Panc1 (cell line): Measurements from ENCODE around the gene MLH3. TPM values are rescaled to one million over a fixed set of nuclear protein-coding genes. Genes with fewer than 3 reads are reported as not detected.

Source experiments
- ATAC-seq: fragments of 200-7000 bp; cut with Tn5 transposase; 2 replicates; pipeline ENCODE4 v1.9.1; 2020; ENCODE audit warnings: mild to moderate bottlenecking, moderate library complexity
- BruUV-seq: library from RNA; stranded (reverse); fragments of 400-500 nt; replicated peaks from 2 replicates; lab custom pipeline; 2021; lab: Mats Ljungman, UMichigan
- CTCF ChIA-PET: fragments of 300-600 bp; sonication (Branson Sonifier 250); formaldehyde crosslinking; loops from one replicate; lab custom pipeline; 2022; ENCODE audit warnings: antibody characterized with exemption; lab: Charles Lee
- POLR2A ChIA-PET: fragments of 300-600 bp; sonication (Branson Sonifier 250); formaldehyde crosslinking; loops from one replicate; lab custom pipeline; 2022; ENCODE audit warnings: antibody characterized with exemption; lab: Charles Lee
- DNase-seq: peaks from one replicate; pipeline ENCODE4 v3.0.0-alpha.2; 2010; ENCODE audit warnings: low read depth, low spot score
- H3K27ac ChIP-seq: 2 replicates; pipeline ENCODE4 v1.5.1; 2011; ENCODE audit warnings: mild to moderate bottlenecking, low read length, inconsistent platforms
- H3K27me3 ChIP-seq: fragments of 200-500 bp; sonication (Bioruptor generic); 2 replicates; pipeline ENCODE4 v1.6.0; 2014; ENCODE audit warnings: low read length, inconsistent platforms; ENCODE audit not compliant: control insufficient read depth, insufficient read depth
- H3K36me3 ChIP-seq: fragments of 200-500 bp; sonication (Bioruptor generic); 2 replicates; pipeline ENCODE4 v1.5.1; 2014; ENCODE audit warnings: inconsistent platforms, mild to moderate bottlenecking, low read length, moderate library complexity; ENCODE audit not compliant: control insufficient read depth, insufficient read depth
- H3K4me1 ChIP-seq: 2 replicates; pipeline ENCODE4 v1.5.1; 2011; ENCODE audit warnings: inconsistent platforms, mild to moderate bottlenecking, low read length, moderate library complexity; ENCODE audit not compliant: control insufficient read depth, insufficient read depth
- H3K4me3 ChIP-seq, 2 experiments: 2 replicates each; pipeline ENCODE4 v1.5.1; 2011 to 2012; ENCODE audit warnings: low read depth in 2 of 2, low read length in 2 of 2, mild to moderate bottlenecking in 2 of 2, inconsistent platforms in 1 of 2, moderate library complexity in 1 of 2
- H3K9me3 ChIP-seq: fragments of 200-500 bp; sonication (Bioruptor generic); 2 replicates; pipeline ENCODE4 v1.5.1; 2014; ENCODE audit warnings: low read depth, mild to moderate bottlenecking, inconsistent platforms, low read length, moderate library complexity; ENCODE audit not compliant: control insufficient read depth, insufficient read depth
- POLR2AphosphoS5 ChIP-seq: IDR thresholded peaks from 2 replicates; pipeline ENCODE4 v1.6.1; 2012; ENCODE audit warnings: mild to moderate bottlenecking, low read depth, low read length, moderate library complexity
- SIN3A ChIP-seq: IDR thresholded peaks from 2 replicates; pipeline ENCODE4 v1.6.1; 2012; ENCODE audit warnings: low read depth, mild to moderate bottlenecking, low read length, moderate library complexity, borderline replicate concordance; ENCODE audit not compliant: insufficient read depth
- TCF7L2 ChIP-seq: IDR thresholded peaks from 2 replicates; pipeline ENCODE4 v1.6.1; 2011; ENCODE audit warnings: mild to moderate bottlenecking, low read depth, low read length, inconsistent platforms
- in situ Hi-C: cut with HindIII; loops from 2 replicates; pipeline ENCODE4 v1.10.0; 2016; ENCODE audit warnings: low sequenced_read_pairs, low pct_unique_long_range_greater_than_20kb
- intact Hi-C: fragments of 100-400 bp; cut with micrococcal nuclease; formaldehyde crosslinking; loops from one replicate; pipeline ENCODE4 v1.10.0; 2022; ENCODE audit not compliant: unreplicated experiment
- total RNA-seq: library from RNA; stranded (reverse); gene quantifications from one replicate; pipeline ENCODE4 v1.2.1, GENCODE V29; 2021; ENCODE audit not compliant: unreplicated experiment
- TF ChIP-seq, protein P1 (sequence below): fragments of 450-650 bp; IDR thresholded peaks from 2 replicates; pipeline ENCODE4 v1.5.1; 2017; ENCODE audit warnings: mild to moderate bottlenecking
- TF ChIP-seq, protein P2 (sequence below), 2 experiments: IDR thresholded peaks; 2 replicates each; pipeline ENCODE4 v1.6.1; 2011 to 2012; ENCODE audit warnings: low read depth in 2 of 2, control low read depth in 1 of 2, low read length in 1 of 2, mild to moderate bottlenecking in 1 of 2, moderate library complexity in 1 of 2; ENCODE audit not compliant: insufficient read depth in 1 of 2

The MLH3 gene
- total RNA-seq, 1 experiment from 2014 or later, result 17.0 TPM

DNA sequence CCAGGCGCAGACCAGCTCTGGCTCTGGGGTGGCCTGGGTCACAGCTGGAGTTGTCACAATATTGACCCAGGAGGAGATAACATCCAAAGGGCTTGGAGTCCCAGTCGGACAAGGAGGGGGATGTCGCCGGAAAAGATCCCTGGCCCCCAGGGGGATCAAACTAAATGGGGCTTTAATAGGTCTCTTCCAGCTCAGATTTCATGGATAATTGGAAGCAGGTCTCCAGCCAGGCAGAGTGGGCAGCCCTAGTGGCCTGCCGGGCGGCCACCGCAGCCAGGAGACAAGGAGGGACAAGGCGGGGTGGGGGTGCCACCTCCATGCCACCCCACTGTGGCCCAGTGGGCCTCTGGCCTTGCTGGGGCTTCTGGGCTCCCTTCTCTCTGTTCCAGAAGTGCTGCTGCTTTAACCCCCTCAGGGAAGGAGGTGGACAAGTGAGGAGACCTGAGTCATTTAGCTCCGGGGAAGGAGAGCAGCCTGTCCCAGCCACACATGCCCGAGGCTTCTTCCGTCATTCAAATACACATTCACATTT lies 72.8 kb downstream of the MLH3 start:
- H3K27me3 ChIP-seq, result no peaks in the 10 kb centered on the region
- CTCF ChIA-PET, result no interaction called here
- no peaks in the 10 kb centered on the region for H3K9me3 ChIP-seq
- POLR2A ChIA-PET, result no interaction called here
- no peak overlapping the region for H3K4me3 ChIP-seq
- peaks cover 10% of the 10 kb centered on the region for H3K4me1 ChIP-seq
- intact Hi-C loops (no loop called here), in situ Hi-C loops (no loop called here)
- ATAC-seq, result no peak
- TF ChIP-seq POLR2AphosphoS5, result no peak
- TF ChIP-seq, protein P1, sequence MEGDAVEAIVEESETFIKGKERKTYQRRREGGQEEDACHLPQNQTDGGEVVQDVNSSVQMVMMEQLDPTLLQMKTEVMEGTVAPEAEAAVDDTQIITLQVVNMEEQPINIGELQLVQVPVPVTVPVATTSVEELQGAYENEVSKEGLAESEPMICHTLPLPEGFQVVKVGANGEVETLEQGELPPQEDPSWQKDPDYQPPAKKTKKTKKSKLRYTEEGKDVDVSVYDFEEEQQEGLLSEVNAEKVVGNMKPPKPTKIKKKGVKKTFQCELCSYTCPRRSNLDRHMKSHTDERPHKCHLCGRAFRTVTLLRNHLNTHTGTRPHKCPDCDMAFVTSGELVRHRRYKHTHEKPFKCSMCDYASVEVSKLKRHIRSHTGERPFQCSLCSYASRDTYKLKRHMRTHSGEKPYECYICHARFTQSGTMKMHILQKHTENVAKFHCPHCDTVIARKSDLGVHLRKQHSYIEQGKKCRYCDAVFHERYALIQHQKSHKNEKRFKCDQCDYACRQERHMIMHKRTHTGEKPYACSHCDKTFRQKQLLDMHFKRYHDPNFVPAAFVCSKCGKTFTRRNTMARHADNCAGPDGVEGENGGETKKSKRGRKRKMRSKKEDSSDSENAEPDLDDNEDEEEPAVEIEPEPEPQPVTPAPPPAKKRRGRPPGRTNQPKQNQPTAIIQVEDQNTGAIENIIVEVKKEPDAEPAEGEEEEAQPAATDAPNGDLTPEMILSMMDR, result no peak
- no peak for TF ChIP-seq SIN3A
- TF ChIP-seq, protein P2, sequence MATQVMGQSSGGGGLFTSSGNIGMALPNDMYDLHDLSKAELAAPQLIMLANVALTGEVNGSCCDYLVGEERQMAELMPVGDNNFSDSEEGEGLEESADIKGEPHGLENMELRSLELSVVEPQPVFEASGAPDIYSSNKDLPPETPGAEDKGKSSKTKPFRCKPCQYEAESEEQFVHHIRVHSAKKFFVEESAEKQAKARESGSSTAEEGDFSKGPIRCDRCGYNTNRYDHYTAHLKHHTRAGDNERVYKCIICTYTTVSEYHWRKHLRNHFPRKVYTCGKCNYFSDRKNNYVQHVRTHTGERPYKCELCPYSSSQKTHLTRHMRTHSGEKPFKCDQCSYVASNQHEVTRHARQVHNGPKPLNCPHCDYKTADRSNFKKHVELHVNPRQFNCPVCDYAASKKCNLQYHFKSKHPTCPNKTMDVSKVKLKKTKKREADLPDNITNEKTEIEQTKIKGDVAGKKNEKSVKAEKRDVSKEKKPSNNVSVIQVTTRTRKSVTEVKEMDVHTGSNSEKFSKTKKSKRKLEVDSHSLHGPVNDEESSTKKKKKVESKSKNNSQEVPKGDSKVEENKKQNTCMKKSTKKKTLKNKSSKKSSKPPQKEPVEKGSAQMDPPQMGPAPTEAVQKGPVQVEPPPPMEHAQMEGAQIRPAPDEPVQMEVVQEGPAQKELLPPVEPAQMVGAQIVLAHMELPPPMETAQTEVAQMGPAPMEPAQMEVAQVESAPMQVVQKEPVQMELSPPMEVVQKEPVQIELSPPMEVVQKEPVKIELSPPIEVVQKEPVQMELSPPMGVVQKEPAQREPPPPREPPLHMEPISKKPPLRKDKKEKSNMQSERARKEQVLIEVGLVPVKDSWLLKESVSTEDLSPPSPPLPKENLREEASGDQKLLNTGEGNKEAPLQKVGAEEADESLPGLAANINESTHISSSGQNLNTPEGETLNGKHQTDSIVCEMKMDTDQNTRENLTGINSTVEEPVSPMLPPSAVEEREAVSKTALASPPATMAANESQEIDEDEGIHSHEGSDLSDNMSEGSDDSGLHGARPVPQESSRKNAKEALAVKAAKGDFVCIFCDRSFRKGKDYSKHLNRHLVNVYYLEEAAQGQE (IDR thresholded peaks at IDR 0.05; ENCODE audit: insufficient read depth in 1 of 2, low read depth in 2 of 2, low read length in 1 of 2), result no peak
- TF ChIP-seq TCF7L2, result no peak
- no TSS peak for BruUV-seq
- no peak for DNase-seq
- no peak overlapping the region for H3K27ac ChIP-seq
- H3K36me3 ChIP-seq, result no peaks in the 10 kb centered on the region

DNA sequence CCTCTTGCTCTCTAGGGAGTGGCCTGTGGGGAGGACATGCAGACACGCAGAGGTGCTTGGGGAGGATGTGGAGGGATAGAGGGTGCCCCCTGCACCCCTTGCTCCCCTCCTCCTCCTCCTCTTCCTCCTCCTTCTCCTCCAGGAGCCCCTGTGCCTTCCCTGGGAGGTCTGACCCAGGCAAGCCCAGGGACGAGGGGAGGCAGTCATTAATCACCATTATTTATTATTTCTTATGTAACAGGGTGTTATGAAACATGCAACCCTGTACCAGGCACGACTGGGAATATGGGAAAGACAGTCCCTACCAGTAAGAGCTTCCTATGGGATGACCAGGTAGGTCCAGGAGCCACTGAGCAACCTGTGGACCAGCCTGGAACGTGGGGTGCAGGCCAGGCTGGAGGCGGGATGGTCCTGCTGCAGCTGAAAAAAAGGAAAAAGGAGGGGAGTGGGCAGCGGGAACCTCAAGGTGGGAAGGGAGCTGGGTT lies 73.3 kb downstream of the MLH3 start:
- CTCF ChIA-PET, result no interaction called here
- Histone ChIP-seq H3K27ac (no peak overlapping the region), H3K27me3 (no peaks in the 10 kb centered on the region), H3K4me3 (no peak overlapping the region), H3K36me3 (no peaks in the 10 kb centered on the region), H3K4me1 (peaks cover 10% of the 10 kb centered on the region), H3K9me3 (no peaks in the 10 kb centered on the region)
- intact Hi-C loops, result no loop called here
- POLR2A ChIA-PET, result no interaction called here
- TF ChIP-seq TCF7L2 (no peak), SIN3A (no peak), POLR2AphosphoS5 (no peak)
- TF ChIP-seq, protein P2 (IDR thresholded peaks at IDR 0.05; ENCODE audit: insufficient read depth in 1 of 2, low read depth in 2 of 2, low read length in 1 of 2), result no peak
- TF ChIP-seq, protein P1, result no peak
- in situ Hi-C loops, result no loop called here
- DNase-seq, result no peak
- ATAC-seq, result no peak
- no TSS peak for BruUV-seq
